Measurements from ENCODE around the gene CEP104.

Gene CEP104

DNA sequence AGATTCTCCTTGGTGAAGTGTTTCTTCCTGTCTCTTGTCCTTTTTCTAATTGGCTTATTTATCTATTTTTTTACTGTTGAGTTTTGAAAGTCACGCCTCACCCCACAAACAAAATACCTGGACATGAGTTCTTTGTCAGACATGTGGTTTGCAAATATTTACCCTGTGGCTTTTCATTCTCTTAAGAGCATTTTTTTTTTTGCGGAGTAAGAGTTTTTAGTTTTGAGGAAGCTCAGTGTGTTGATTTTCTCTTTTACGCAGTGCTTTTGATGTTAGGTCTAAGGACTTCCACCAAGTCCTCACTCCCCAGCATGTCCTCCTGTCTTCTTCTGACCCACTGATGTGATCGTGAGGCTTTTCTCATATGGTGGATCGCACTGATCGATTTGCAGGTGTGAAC, 7.9 kb upstream of the CEP104 start:
- DNase-seq, result no peak

DNA sequence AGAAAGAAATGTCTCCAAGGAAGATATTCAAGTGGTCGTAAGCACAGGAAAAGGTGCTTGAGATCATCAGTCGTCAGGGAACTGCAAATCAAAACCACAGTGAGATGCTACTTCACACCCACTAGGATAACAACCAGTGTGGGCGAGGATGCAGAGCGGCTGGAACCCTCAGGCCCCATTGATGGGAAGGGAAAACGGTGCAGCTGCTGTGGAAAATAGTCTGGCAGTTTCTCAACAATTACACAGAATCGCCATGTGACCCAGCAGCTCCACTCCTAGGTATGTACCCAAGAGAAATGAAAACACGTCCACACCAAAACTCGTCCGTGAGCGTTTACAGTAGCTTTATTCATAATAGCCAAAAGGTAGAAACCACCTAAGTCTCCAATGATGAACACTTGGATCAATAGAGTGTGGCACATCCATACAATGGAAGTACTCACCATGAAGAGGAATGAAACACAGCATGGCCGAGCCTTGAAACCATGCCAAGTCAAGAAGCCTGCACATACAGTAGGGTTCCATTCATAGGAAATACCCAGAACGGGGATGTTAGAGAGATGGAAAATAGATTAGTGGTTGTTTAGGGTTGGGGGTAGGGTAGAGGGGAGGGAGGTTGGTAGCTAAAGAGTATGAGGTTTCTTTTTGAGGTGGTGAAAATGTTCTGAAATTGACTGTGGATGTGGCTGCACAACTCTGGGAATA, 6.4 kb upstream of the CEP104 start:
- DNase-seq, result no peak

GRCh38 chr1:3858231-3858981, 1.4 kb upstream of the CEP104 start:
- no peak for DNase-seq

GRCh38 chr1:3857791-3858129, 749 bp upstream of the CEP104 start:
- no peak for DNase-seq

DNA sequence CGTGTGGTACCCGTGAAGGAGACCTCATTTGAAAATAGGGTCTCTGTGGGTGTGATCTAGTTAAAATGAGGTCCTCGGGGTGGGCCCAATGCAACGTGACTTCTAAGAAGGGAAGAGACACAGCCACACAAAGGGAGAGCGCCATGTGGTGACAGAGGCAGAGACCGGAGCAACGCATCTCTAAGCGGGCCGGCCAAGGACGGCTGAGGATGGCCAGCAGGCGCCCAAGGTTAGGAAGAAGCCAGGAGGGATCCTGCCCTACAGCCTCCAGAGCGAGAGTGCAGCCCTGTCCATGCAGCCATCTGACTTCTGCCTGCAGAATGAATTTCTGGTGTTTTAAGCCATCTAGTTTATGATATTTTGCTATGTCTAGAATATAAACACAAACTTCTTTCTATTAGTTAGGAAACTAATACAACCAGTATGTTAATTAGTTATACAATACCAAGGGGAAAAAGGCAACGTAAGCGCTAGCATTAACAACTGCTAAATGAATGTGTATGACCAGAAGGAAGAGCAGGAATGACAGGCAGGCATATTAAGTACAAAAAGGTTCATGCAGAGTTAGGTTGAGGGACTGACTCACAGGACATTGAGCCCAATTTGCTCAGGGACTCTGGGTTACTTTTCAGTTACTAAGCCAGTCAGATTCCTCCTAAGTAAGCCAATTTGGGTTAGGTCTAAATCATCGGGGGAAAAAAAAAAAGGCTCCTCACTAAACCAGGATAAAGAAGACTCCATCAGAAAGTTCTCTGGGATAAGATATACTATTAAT, 4.1 kb downstream of the CEP104 start:
- no peak for DNase-seq

GRCh38 chr1:3852091-3852490, 4.9 kb downstream of the CEP104 start:
- no peak for DNase-seq

DNA sequence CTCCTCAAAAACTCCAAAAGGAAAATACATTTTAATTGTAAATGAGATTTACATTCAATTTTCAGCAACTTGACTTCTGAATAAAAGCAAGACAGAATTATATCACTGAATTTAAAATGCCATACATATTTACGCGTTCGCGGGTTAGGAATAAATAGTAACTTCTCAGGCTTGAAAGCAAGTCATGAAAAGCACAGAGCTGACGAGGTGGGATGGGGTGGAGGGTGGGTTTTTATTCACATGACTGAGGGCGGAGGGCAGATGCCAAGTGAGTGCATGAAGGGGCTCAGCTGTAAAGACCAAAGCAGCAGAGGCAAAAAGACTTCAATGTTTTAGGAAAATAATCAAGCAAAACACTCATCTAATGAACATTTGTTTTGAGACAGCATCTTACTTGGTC, 5.7 kb downstream of the CEP104 start:
- no peak for DNase-seq

- no peak for DNase-seq
Observed at GRCh38 chr1:3850857-3851256, 6.2 kb downstream of the CEP104 start.

DNA sequence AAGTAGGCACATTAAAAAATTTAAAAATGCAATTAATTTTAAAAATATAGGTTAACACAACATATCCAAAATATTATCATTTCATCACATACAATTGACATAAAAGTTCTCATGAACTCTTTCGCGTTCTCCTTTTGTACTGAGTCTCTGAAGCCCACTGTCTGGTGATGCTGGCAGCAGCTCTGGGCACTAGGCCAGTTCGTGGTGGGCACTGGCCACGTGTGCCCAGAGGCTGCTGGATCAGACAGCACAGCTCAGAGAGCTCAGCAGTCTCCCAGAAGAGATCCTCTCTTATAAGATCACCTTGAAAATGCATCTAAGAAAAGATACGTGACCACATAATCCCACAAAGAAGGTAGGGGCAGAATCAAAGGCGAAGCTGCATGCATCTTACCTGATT, 9.9 kb downstream of the CEP104 start:
- no peak for DNase-seq

GRCh38 chr1:3846541-3846940, 10.5 kb downstream of the CEP104 start:
- no peak for DNase-seq

GRCh38 chr1:3842912-3843311, 14.1 kb downstream of the CEP104 start:
- DNase-seq, result no peak

- no peak for DNase-seq
Observed at GRCh38 chr1:3841491-3841890, 15.5 kb downstream of the CEP104 start.

GRCh38 chr1:3838788-3839187, 18.2 kb downstream of the CEP104 start:
- no peak for DNase-seq

DNA sequence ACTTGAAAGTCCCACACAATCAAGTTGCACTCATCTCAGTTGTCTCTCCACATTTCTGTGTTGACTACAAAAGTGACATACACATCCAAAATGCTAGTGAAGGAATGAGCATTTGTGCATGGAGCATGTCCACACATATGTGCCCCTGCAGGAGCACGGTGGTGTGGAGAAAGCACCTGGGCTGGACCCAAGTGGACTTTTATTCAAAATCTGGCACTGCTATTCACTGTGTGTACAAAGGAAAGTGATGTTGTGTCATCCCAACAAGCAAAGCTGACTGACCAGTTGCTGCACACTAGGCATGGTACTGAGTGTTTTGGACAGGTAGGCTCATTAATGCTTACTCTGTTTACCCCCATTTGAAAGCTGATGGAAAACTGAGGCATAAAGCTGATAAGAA, 19.3 kb downstream of the CEP104 start:
- no peak for DNase-seq

DNA sequence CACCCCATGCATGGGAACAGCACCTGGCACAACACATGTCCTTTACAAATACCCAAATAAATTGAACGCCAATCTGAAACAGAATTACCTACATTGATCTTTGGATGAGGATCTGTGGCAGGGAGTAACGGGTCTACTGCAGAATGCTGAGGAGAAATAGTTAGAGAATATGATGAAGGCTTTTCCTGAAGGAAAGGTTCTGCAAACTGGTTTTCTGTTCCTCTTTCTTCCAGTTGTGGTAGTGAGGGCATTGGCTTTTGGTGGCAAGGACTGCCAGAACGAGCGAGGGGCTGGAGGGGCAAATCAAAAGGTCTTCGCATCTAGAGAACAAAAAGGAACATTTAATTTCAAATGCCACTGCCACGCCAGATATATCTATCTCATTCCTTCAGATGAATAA, 19.8 kb downstream of the CEP104 start:
- DNase-seq, result no peak

DNA sequence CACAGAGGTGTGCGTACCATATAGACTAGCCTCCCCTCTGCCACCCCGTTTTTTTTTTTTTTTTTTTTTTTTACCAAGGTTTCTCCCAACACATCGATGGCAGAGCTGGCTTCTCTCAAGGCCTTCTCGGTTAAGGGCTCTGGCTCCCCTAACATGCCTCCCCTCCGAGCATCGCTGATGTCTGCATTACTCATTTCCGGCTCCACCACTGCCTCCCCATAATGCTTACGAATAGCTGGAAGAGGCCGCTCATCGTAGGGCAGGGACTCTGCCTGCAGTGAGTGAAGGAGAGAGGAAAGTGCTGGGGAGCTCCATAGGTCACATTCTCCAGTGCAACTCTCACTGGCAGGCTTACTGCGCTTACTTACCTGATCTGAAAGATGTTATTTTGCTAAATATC, 20.6 kb downstream of the CEP104 start:
- DNase-seq, result no peak

GRCh38 chr1:3834701-3835100, 22.3 kb downstream of the CEP104 start:
- no peak for DNase-seq

DNA sequence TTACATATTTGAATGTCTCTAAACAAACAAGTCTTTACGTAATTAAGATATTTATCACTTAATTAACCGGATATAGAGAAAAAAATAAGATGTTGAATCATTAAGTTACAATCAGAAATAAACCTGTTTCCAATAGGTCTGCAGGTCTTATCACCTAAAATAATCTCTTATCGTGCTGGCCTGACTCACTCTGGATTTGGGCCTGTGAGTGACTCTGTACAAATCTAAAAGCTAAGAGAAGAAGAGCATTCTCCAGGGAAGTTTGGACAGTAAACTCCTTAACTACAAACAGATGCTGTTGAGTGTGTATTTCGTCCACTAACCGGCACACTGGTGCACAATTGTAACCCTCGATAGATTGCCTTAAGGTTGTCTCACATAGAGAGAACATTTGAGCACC, 25.3 kb downstream of the CEP104 start:
- no peak for DNase-seq

DNA sequence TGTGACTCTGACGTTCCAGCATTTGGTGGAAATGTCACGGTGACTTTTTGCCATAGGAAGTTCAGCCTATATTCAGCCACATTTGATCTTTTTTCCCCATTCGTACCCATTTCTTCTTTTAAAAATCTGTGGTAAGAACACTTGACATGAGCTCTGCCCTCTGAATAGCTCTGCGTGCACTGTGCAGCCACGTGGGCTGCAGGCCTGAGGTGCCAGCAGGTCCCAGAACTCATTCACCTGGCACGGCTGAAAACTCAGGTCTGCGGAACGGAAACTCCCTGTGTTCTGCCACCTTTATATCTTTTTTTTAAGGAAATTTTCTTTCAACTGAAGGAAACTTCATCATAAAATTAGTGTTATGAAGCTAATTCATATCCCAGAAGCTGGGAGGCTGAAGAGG, 28.6 kb downstream of the CEP104 start:
- DNase-seq, result no peak

DNA sequence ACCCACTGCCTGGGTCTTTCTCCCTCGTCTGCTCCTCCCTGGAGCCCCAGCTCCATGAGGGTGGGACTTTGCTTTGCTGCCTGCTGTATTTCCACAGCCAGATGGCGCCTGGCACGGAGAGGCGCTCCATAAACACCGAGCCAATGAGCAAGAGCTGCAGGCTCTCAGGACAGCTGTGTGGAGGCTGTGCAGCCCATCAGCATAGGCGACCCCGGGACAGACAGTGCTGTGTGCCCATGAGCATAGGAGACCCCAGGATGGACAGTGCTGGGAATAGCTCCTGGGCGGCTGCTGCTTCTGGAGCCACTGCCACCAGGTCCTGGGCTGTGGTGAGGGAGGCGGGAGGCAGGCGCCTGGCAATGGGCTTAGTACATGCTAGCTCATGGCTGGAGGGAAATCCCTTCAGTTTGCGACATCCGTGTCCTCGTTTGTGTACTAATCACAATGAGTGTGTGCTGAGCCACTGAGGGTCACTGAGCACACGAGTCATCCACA, 29.2 kb downstream of the CEP104 start:
- DNase-seq, result no peak

DNA sequence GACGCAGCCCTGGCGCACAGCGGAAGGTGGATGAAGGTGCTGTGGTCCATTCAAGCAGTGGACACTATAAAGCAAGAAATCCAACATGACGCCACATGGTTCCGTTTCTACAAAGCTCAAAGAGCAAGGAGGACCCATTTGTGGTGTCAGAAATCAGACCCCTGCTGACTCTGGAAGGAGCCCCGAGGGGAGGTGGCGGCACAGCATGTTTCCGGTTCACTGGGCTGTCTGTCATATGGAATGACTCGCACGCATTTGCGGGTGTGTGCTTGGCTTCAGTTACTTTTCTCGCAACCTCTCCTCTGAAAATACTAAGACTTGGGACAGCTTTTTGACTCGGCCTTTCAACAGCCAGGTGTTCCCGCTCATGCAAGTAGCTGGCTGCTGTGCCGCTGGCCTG, 31.7 kb downstream of the CEP104 start:
- DNase-seq, result no peak

GRCh38 chr1:3824650-3825049, 32.4 kb downstream of the CEP104 start:
- DNase-seq, result no peak

DNA sequence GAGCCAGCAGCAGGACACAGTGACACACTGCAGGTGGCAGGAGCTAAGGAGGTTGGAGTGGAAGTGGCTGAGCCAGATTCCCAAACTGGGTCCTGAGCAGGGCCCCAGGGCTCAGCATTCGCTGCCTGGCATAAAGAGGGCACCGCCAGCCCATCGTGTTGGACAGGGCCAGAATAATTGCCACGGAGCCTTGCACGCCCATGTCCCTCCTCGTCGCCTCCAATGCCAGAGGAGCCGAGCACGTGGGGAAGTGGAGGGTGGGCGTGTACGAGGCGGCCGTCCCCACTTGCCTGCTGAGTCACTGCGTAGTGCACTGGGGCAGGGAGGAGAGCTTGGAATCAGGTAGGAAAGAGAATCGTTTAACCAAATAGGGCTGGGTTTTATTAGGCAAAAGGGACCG, 34.6 kb downstream of the CEP104 start:
- DNase-seq, result no peak

- no peak for DNase-seq
Observed at GRCh38 chr1:3821908-3822307, 35.1 kb downstream of the CEP104 start.

All from central memory CD4-positive, alpha-beta T cell (primary cell).